Measurements from ENCODE around the gene UBE3C.

The UBE3C gene

DNA sequence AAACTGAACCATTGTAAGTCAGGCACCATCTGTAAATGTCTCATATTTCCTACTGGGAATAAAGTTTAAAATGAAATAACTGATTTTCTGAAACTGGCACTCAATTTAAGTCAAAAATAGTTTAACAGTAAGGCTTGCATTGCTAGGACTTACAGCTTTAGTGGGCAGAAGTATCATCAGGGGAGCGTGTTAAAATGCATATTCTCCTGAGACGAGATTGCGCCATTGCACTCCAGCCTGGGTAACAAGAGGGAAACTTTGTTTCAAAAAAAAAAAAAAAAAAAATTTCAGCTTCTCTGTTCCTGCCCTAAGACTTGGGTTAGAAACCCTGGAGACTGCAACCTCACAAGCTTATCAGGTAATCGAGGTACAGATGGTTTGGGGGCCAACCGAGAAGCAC, 65.4 kb downstream of the UBE3C start:
- Histone ChIP-seq H3K4me3 (ENCODE audit: low read depth, low read length, poor library complexity, severe bottlenecking) (no peak overlapping the region), H3K27me3 (ENCODE audit: insufficient read depth, low read length) (no peaks in the 10 kb centered on the region), H3K79me2 (ENCODE audit: insufficient read depth, low read length) (no peaks in the 10 kb centered on the region), H3F3A (ENCODE audit: insufficient read depth, low read length) (no peaks in the 10 kb centered on the region), H3K4me2 (ENCODE audit: low read length) (no peak overlapping the region), H3K9me2 (ENCODE audit: low read depth, low read length) (no peaks in the 10 kb centered on the region), H3K36me3 (ENCODE audit: insufficient read depth, low read length) (peaks cover 69% of the 10 kb centered on the region), H3K9ac (ENCODE audit: low read length) (no peak overlapping the region), H4K20me1 (ENCODE audit: insufficient read depth, low read length) (no peaks in the 10 kb centered on the region), H3K9me3 (ENCODE audit: low read length) (no peaks in the 10 kb centered on the region), H3K27ac (ENCODE audit: low read depth, low read length, poor library complexity, severe bottlenecking) (no peak overlapping the region), H3K4me1 (ENCODE audit: insufficient read depth, low read length, severe bottlenecking) (no peaks in the 10 kb centered on the region), H2AFZ (ENCODE audit: low read length) (no peak overlapping the region)
- TF ChIP-seq, protein P1, sequence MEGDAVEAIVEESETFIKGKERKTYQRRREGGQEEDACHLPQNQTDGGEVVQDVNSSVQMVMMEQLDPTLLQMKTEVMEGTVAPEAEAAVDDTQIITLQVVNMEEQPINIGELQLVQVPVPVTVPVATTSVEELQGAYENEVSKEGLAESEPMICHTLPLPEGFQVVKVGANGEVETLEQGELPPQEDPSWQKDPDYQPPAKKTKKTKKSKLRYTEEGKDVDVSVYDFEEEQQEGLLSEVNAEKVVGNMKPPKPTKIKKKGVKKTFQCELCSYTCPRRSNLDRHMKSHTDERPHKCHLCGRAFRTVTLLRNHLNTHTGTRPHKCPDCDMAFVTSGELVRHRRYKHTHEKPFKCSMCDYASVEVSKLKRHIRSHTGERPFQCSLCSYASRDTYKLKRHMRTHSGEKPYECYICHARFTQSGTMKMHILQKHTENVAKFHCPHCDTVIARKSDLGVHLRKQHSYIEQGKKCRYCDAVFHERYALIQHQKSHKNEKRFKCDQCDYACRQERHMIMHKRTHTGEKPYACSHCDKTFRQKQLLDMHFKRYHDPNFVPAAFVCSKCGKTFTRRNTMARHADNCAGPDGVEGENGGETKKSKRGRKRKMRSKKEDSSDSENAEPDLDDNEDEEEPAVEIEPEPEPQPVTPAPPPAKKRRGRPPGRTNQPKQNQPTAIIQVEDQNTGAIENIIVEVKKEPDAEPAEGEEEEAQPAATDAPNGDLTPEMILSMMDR (IDR thresholded peaks at IDR 0.05; ENCODE audit: low read length), result no peak
- no peak for TF ChIP-seq EZH2 (IDR thresholded peaks at IDR 0.05; ENCODE audit: borderline replicate concordance, low read length)

DNA sequence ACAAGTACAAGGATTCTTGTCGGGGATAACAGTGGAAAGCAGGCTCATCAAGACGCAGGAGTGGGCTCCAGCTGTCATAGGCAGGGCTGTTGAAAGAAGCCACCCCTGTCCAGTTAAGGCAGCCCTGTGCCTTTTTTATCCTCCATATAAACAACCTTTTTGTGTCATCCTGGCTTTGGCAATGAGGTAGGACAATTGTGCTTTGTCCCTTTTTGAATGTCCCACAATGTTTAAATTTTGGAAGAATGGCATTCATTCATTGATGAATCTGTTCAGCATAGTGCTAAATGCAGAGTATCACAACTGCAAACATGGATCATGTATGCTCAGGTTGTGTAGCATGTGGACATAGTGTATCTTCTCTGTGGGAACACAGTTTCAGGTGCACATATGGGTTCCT, 66.7 kb downstream of the UBE3C start:
- H3K9me3 ChIP-seq (ENCODE audit: low read length), result no peaks in the 10 kb centered on the region
- H3K4me1 ChIP-seq (ENCODE audit: insufficient read depth, low read length, severe bottlenecking), result no peaks in the 10 kb centered on the region
- H3K27me3 ChIP-seq (ENCODE audit: insufficient read depth, low read length), result no peaks in the 10 kb centered on the region
- no peak for TF ChIP-seq EZH2 (IDR thresholded peaks at IDR 0.05; ENCODE audit: borderline replicate concordance, low read length)
- TF ChIP-seq, protein P1 (IDR thresholded peaks at IDR 0.05; ENCODE audit: low read length), result no peak
- peaks cover 76% of the 10 kb centered on the region for H3K36me3 ChIP-seq (ENCODE audit: insufficient read depth, low read length)
- H3K9me2 ChIP-seq (ENCODE audit: low read depth, low read length), result no peaks in the 10 kb centered on the region
- no peak overlapping the region for H3K27ac ChIP-seq (ENCODE audit: low read depth, low read length, poor library complexity, severe bottlenecking)
- H3K9ac ChIP-seq (ENCODE audit: low read length), result no peak overlapping the region
- H3F3A ChIP-seq (ENCODE audit: insufficient read depth, low read length), result no peaks in the 10 kb centered on the region
- no peak overlapping the region for H2AFZ ChIP-seq (ENCODE audit: low read length)
- no peaks in the 10 kb centered on the region for H3K79me2 ChIP-seq (ENCODE audit: insufficient read depth, low read length)
- H3K4me2 ChIP-seq (ENCODE audit: low read length), result no peak overlapping the region
- no peaks in the 10 kb centered on the region for H4K20me1 ChIP-seq (ENCODE audit: insufficient read depth, low read length)
- H3K4me3 ChIP-seq (ENCODE audit: low read depth, low read length, poor library complexity, severe bottlenecking), result no peak overlapping the region

DNA sequence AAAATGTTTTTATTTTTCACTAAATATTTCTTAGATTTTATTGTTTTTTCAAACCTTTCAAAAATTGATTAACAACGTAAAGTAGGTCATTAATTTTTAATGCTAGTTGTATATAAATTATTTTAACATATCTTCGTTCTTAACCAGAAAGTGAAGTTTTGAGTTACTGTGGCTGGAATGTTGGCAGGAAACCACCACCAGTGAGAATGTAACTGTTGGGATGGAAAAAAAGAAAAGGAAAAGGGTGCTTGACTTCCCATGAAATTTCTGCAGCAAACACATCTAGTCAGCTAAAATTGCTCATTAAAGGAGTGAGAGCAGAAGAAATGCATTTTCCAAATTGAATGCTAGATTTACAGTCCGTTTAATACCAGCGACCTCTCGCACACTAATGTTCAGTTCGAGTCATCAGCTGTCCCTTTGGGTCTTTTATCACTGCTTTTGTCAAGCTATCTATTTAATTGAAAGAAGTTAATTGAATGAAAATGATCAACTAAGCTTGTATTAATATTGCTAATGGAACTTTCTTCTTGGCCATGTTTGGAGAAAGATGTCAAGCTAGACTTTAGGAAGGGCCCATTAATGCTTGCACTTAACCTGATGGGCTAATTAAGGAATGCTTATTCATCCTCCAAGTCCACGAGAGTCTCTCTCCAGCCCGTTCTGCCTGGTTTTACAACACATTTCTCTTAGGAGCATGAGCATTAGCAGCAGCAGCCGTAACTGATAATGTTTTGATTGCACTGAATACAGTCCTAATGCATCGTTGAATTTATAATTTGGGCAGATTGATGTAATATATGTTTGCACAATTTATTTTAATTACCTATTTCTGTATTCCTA, 70.1 kb downstream of the UBE3C start:
- peaks cover 84% of the 10 kb centered on the region for H3K36me3 ChIP-seq (ENCODE audit: insufficient read depth, low read length)
- no peak overlapping the region for H3K4me3 ChIP-seq (ENCODE audit: low read depth, low read length, poor library complexity, severe bottlenecking)
- TF ChIP-seq, protein P1 (IDR thresholded peaks at IDR 0.05; ENCODE audit: low read length), result no peak
- TF ChIP-seq EZH2 (IDR thresholded peaks at IDR 0.05; ENCODE audit: borderline replicate concordance, low read length), result no peak

More for the DNA sequence above, 70.1 kb downstream of the UBE3C start:
- no peaks in the 10 kb centered on the region for H4K20me1 ChIP-seq (ENCODE audit: insufficient read depth, low read length)
- no peaks in the 10 kb centered on the region for H3K27me3 ChIP-seq (ENCODE audit: insufficient read depth, low read length)
- H3K9me3 ChIP-seq (ENCODE audit: low read length), result no peaks in the 10 kb centered on the region
- H3K4me1 ChIP-seq (ENCODE audit: insufficient read depth, low read length, severe bottlenecking), result no peaks in the 10 kb centered on the region
- no peak overlapping the region for H3K4me2 ChIP-seq (ENCODE audit: low read length)
- H3K27ac ChIP-seq (ENCODE audit: low read depth, low read length, poor library complexity, severe bottlenecking), result no peak overlapping the region
- no peak overlapping the region for H2AFZ ChIP-seq (ENCODE audit: low read length)
- H3K79me2 ChIP-seq (ENCODE audit: insufficient read depth, low read length), result no peaks in the 10 kb centered on the region
- no peaks in the 10 kb centered on the region for H3F3A ChIP-seq (ENCODE audit: insufficient read depth, low read length)
- no peak overlapping the region for H3K9ac ChIP-seq (ENCODE audit: low read length)
- no peaks in the 10 kb centered on the region for H3K9me2 ChIP-seq (ENCODE audit: low read depth, low read length)

All from OCI-LY1 (cell line).